Nephron (organoid): ENCODE data around the gene SAMD9.

ENCODE experiments used
- H3K27ac Mint-ChIP-seq, 3 experiments: 2 replicates each; pipeline ENCODE4 v1.8.0; 2020; ENCODE audit warnings: mixed read lengths in 3 of 3, mild to moderate bottlenecking in 2 of 3, moderate library complexity in 1 of 3
- H3K27me3 Mint-ChIP-seq: 2 replicates; pipeline ENCODE4 v1.8.0; 2021; ENCODE audit warnings: low read depth, mild to moderate bottlenecking, moderate library complexity, mixed read lengths
- H3K36me3 Mint-ChIP-seq: 2 replicates; pipeline ENCODE4 v1.8.0; 2020; ENCODE audit warnings: low read depth, mixed read lengths
- H3K4me1 Mint-ChIP-seq: 2 replicates; pipeline ENCODE4 v1.8.0; 2020; ENCODE audit warnings: mixed read lengths
- H3K4me3 Mint-ChIP-seq, 3 experiments: 2 replicates each; pipeline ENCODE4 v1.8.0; 2020; ENCODE audit warnings: mild to moderate bottlenecking in 3 of 3, mixed read lengths in 3 of 3, moderate library complexity in 2 of 3
- H3K9me3 Mint-ChIP-seq: 2 replicates; pipeline ENCODE4 v1.8.0; 2020; ENCODE audit warnings: mixed read lengths
- TF ChIP-seq, protein P1 (sequence below), 3 experiments: fragments of 200-600 bp; sonication (generic); IDR thresholded peaks; one replicate each; pipeline ENCODE4 v1.5.0; 2021; ENCODE audit warnings: antibody characterized with exemption in 3 of 3; ENCODE audit not compliant: unreplicated experiment in 3 of 3

The SAMD9 gene

DNA sequence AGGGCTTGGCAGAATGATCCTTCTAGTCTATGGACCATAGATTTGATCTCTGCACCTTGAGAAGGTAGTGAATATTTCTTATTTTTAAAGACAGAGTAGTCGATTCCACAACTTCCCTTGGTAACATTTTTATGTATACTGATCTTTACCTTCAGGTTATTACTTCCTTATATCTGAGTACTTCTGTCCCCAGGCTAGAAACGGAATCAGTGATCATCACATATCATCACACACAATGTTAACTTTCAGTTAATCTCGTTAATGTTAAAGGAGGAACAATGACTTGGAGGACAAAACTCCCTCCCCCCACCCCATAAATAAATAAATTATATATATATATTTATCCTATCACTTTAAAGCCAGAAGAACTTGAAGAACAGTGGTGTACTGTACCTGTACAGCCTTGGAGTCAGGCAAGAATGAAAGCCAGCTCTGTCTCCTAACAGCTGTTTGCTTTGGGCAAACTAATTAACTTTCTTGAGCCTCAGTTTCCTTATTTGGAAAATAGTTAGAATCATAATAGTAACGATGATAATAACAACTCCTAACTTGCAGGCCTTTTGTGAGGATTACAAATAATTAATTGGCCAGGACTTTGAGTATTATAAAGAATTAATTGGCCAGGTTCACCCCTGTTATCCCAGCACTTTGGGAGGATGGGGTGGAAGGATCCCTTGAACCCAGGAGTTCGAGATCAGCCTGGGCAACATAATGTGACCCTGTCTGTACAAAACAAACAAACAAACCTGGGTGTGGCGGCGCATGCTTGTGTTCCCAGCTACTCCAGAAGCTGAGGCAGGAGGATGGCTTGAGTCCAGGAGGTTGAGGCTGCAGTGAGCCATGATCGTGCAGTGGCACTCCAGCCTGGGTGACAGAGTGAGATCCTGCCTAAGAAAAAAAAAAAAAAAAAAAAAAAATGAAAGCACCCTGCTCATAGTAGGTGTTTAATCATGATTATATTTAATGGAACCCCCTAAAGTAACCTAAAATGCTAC lies 63.5 kb downstream of the SAMD9 start:
- H3K27me3 Mint-ChIP-seq = no peaks in the 10 kb centered on the region
- H3K9me3 Mint-ChIP-seq = no peaks in the 10 kb centered on the region
- H3K36me3 Mint-ChIP-seq = no peaks in the 10 kb centered on the region
- no peak overlapping the region for H3K27ac Mint-ChIP-seq
- TF ChIP-seq, protein P1, sequence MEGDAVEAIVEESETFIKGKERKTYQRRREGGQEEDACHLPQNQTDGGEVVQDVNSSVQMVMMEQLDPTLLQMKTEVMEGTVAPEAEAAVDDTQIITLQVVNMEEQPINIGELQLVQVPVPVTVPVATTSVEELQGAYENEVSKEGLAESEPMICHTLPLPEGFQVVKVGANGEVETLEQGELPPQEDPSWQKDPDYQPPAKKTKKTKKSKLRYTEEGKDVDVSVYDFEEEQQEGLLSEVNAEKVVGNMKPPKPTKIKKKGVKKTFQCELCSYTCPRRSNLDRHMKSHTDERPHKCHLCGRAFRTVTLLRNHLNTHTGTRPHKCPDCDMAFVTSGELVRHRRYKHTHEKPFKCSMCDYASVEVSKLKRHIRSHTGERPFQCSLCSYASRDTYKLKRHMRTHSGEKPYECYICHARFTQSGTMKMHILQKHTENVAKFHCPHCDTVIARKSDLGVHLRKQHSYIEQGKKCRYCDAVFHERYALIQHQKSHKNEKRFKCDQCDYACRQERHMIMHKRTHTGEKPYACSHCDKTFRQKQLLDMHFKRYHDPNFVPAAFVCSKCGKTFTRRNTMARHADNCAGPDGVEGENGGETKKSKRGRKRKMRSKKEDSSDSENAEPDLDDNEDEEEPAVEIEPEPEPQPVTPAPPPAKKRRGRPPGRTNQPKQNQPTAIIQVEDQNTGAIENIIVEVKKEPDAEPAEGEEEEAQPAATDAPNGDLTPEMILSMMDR (IDR thresholded peaks at IDR 0.05; ENCODE audit: unreplicated experiment in 3 of 3) = no peak
- H3K4me3 Mint-ChIP-seq = no peak overlapping the region
- H3K4me1 Mint-ChIP-seq = no peaks in the 10 kb centered on the region

DNA sequence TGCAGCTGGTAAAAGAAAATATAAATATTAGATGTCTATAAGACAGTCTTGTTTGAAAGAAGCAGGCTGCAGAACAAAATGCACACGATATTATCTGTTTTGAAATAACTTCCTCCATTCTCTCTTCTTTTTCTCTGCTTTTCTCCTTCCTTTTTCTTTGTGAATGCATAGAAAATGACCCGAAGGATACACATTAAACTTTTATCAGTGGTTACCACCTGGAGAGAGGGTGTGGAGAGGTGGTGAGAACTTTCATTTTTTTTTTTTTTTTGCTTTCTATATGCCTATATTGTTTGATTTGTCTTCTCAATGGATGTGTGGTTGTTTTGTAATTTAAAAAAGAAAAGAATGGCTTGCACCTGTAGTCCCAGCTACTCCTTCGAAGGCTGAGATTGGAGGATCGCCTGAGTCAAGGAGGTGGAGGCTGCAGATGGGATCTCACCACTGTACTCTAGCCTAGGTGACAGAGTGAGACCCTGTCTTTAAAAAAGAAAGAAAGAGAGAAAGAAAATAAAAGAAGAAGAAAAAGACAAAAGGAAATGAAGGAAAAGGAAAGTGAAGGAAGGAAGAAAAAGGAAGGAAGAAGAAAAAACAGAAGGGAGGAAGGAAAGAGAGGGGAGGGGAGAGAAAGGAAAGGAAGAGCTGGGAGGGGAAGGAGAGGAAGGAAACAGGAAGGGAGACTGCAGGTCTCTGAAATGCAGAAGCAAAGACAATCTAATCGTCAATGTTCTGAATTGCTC lies 64.4 kb downstream of the SAMD9 start:
- no peak overlapping the region for H3K4me3 Mint-ChIP-seq
- no peaks in the 10 kb centered on the region for H3K36me3 Mint-ChIP-seq
- H3K27me3 Mint-ChIP-seq = no peaks in the 10 kb centered on the region
- H3K4me1 Mint-ChIP-seq = no peaks in the 10 kb centered on the region
- TF ChIP-seq, protein P1 (IDR thresholded peaks at IDR 0.05; ENCODE audit: unreplicated experiment in 3 of 3) = no peak
- no peaks in the 10 kb centered on the region for H3K9me3 Mint-ChIP-seq
- H3K27ac Mint-ChIP-seq = no peak overlapping the region

DNA sequence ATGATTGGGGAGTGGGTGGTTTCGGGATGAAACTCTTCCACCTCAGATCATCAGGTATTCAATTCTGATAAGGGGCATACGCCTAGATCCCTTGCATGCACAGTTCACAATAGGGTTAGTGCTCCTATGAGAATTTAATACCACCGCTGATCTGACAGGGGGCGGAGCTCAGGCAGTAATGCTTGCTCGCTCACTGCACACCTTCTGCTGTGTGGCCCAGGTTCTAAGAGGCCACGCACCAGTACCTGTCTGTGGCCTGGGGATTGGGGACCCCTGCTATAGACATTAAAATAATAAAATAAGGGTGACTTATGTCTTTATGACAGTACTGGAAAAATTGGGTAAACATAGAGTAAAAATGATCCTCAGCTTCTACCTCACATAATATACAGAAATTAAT lies 66.1 kb downstream of the SAMD9 start:
- Mint-ChIP-seq H3K36me3 (no peaks in the 10 kb centered on the region), H3K4me3 (no peak overlapping the region), H3K27ac (no peak overlapping the region), H3K4me1 (no peaks in the 10 kb centered on the region), H3K27me3 (no peaks in the 10 kb centered on the region), H3K9me3 (no peaks in the 10 kb centered on the region)
- TF ChIP-seq, protein P1 (IDR thresholded peaks at IDR 0.05; ENCODE audit: unreplicated experiment in 3 of 3) = no peak
